Measurements from ENCODE around the gene LEKR1.
"Not testable (repeated sequence)": the region's sequence is repeated elsewhere in the genome, so short reads cannot be mapped to it uniquely, and the experiment has no call there.

Gene LEKR1

DNA sequence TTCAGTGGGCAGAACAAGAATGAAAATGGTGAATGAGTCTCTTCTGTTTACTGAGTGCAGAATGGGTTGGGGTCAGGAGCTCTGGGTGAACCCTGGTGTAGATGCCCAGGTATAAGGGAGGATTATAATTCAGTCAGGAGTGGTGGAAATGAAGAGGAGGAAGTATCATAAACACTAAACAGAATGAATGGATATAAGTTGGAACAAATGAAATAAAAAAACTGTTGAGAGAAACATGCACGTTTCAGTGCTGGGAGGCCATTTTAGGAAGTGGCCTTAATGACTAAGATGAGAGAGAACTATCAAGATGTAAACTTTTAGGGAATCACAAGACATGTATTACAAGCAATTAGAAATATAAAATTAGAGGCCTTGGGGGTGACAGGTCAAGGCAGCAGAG is 32.8 kb upstream of the LEKR1 start:
- TF ChIP-seq, protein P1, sequence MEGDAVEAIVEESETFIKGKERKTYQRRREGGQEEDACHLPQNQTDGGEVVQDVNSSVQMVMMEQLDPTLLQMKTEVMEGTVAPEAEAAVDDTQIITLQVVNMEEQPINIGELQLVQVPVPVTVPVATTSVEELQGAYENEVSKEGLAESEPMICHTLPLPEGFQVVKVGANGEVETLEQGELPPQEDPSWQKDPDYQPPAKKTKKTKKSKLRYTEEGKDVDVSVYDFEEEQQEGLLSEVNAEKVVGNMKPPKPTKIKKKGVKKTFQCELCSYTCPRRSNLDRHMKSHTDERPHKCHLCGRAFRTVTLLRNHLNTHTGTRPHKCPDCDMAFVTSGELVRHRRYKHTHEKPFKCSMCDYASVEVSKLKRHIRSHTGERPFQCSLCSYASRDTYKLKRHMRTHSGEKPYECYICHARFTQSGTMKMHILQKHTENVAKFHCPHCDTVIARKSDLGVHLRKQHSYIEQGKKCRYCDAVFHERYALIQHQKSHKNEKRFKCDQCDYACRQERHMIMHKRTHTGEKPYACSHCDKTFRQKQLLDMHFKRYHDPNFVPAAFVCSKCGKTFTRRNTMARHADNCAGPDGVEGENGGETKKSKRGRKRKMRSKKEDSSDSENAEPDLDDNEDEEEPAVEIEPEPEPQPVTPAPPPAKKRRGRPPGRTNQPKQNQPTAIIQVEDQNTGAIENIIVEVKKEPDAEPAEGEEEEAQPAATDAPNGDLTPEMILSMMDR (IDR thresholded peaks at IDR 0.05; ENCODE audit: extremely low read depth, insufficient read depth, missing control alignments) = no peak
- in situ Hi-C loops (cut with MboI; ENCODE audit: low pct_unique_long_range_greater_than_20kb, low sequenced_read_pairs, unreplicated experiment) = no loop called here
- no peak for DNase-seq (ENCODE audit: low spot score)

DNA sequence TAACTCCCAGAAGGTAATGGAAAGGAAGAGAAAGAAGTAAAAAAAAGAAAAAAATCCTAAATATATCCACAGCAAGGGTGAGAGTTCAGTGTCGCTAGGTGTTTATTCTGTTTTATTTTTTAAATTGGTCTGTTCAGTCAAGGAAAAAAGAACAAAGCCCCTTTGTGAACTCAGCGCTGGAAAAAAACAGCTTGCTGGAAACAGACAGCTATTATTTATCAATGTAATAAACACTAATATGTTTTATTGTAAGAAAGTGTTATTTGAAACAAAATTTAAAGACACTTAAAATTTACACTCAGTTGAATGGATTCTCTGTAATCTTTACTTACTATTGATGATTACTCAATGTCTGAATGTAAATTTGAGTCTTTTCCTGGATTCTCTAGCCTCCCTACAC is 32.3 kb upstream of the LEKR1 start:
- TF ChIP-seq, protein P1 (IDR thresholded peaks at IDR 0.05; ENCODE audit: extremely low read depth, insufficient read depth, missing control alignments) = no peak
- in situ Hi-C loops (cut with MboI; ENCODE audit: low pct_unique_long_range_greater_than_20kb, low sequenced_read_pairs, unreplicated experiment) = no loop called here
- no peak for DNase-seq (ENCODE audit: low spot score)

DNA sequence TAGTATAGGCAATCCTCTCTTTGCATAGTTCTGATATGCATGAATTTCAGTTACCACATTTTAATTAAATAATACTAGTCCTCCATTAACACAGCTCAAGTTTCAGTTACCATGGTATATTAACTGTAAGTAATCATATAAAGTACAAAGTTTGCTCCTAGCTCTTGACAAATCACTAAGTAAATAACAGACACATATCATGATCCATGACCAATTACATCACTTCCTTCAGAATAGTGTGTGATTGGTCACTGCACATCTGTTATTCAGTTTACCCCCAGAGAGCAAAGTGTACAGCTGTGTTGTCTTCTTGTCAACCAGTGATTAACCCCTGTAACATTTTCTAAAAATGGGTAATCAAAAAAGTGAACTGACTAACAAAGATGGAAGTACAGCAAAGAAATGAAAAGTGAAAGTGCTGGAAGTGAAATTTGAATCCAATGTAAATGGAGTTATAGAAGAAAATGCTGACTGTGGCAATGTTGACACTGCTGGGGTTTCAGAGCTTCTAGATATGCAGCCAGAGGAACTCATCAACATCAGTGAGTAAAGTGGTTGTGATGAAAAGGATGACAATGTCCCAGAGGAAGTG is 30.2 kb upstream of the LEKR1 start:
- DNase-seq (ENCODE audit: low spot score) = no peak
- TF ChIP-seq, protein P1 (IDR thresholded peaks at IDR 0.05; ENCODE audit: extremely low read depth, insufficient read depth, missing control alignments) = no peak
- in situ Hi-C loops (cut with MboI; ENCODE audit: low pct_unique_long_range_greater_than_20kb, low sequenced_read_pairs, unreplicated experiment) = no loop called here

DNA sequence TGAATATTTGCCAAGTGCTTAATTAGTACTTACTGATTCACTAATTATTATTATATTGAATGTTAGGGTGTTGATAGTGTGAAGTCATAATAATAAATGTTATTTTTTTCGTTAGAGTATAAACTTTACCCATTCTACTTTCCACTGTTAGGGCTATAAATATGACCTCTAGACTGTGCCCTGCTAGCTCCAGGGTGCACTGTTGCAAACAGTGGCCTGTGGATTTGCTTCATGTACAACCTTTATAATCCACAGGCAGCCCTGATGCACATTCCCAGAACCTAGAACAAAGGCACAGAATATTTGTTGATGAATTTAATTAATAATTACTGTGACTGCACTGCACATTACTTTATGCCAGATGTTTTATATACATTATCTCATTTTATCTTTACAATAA is 28.8 kb upstream of the LEKR1 start:
- no peak for DNase-seq (ENCODE audit: low spot score)
- TF ChIP-seq, protein P1 (IDR thresholded peaks at IDR 0.05; ENCODE audit: extremely low read depth, insufficient read depth, missing control alignments) = no peak
- in situ Hi-C loops (cut with MboI; ENCODE audit: low pct_unique_long_range_greater_than_20kb, low sequenced_read_pairs, unreplicated experiment) = no loop called here

DNA sequence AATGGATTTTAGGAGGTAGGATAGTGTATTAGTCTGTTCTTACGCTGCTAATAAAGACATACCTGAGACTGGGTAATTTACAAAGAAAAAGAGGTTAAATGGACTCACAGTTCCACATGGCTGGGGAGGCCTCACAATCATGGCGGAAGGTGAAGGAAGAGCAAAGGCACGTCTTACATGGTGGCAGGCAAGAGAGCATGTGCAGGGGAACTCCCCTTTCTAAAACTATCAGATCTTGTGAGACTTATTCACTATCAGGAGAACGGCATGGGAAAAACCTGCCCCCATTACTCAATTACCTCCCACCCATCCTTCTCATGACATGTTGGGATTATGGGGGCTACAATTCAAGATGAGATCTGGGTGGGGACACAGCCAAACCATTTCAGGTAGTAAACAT is 25.9 kb upstream of the LEKR1 start:
- in situ Hi-C loops (cut with MboI; ENCODE audit: low pct_unique_long_range_greater_than_20kb, low sequenced_read_pairs, unreplicated experiment); DNase-seq (ENCODE audit: low spot score): not testable (repeated sequence)

DNA sequence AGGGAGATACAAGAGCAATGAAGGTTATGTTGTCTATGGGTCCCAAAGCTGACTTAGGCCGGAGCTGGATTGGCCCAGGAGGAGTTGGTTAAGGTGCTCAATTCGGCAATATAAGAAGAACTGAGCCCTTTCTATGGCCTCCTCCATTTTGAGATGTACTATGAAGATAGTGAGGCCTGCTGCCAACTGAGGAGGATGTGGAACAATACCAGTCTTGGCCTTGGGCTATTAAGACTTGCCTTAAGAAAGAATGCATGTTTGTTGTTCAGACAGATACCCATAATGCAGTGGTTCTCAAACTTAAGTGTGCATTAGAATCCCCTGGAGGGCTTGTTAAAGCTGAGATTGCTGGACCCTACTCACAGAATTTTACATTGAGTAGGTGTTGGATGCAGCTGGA is 24.4 kb upstream of the LEKR1 start:
- DNase-seq (ENCODE audit: low spot score) = no peak
- TF ChIP-seq, protein P1 (IDR thresholded peaks at IDR 0.05; ENCODE audit: extremely low read depth, insufficient read depth, missing control alignments) = no peak
- in situ Hi-C loops (cut with MboI; ENCODE audit: low pct_unique_long_range_greater_than_20kb, low sequenced_read_pairs, unreplicated experiment) = no loop called here

DNA sequence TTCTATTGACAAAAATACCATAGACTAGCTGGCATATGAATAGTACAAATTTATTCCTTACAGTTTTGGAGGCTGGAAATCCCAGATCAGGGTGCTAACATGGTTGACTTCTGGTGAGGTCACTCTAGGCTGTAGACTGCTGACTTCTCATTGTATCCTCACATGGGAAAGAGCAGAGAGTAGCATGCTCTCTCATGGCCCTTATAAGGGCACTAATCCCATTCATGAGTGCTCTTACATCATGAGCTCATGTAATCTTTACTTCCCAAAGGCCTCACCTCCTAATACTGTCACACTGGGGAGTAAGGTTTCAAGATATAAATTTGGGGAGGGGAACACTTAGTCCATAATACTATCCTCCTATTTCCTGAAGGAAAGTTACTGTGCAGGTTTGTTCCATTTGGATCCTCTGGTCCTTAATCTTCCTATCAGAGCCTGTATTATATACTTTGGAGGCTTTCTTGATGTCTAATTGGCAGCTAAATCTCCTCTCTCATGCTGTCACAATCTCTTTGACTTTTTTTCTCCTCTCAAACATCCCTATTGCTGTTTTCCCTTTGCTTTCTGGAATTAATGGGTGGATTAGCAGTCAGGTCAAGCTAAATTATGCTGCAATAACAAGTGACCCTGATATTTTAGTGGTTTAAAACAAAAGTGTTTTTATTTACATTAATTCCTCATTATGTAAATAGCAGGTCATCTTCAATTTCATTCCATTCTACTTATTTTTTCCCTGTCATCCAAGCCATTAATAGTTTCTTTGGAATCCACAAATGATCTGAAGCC is 23.1 kb upstream of the LEKR1 start:
- in situ Hi-C loops (cut with MboI; ENCODE audit: low pct_unique_long_range_greater_than_20kb, low sequenced_read_pairs, unreplicated experiment) = no loop called here
- TF ChIP-seq, protein P1 (IDR thresholded peaks at IDR 0.05; ENCODE audit: extremely low read depth, insufficient read depth, missing control alignments) = no peak
- no peak for DNase-seq (ENCODE audit: low spot score)

Data from GM13977 (cell line).